Cardiac fibroblast (primary cell): ENCODE measurements around the gene TMEM238L.
A peak's percentile ranks its signal among the peaks of the same experiment; 100 is the strongest.

Source experiments
- DNase-seq, 2 donors: peaks; one replicate each; pipeline versions ENCODE4 v3.0.0 to v3.0.0-alpha.2; 2010; ENCODE audit warnings: low read depth in 2 of 2
- H3K4me3 ChIP-seq, 2 donors: replicated peaks in 1 of 2; 1 replicate in 1 of 2; 2 replicates in 1 of 2; pipeline ENCODE4 v1.5.1; 2011; ENCODE audit warnings: low read depth in 2 of 2, low read length in 2 of 2, mild to moderate bottlenecking in 2 of 2, moderate library complexity in 1 of 2
- TF ChIP-seq, protein P1 (sequence below): IDR thresholded peaks from one replicate; pipeline ENCODE4 v1.5.1; 2011; ENCODE audit warnings: low read depth, mild to moderate bottlenecking, low read length, inconsistent platforms

The TMEM238L gene

DNA sequence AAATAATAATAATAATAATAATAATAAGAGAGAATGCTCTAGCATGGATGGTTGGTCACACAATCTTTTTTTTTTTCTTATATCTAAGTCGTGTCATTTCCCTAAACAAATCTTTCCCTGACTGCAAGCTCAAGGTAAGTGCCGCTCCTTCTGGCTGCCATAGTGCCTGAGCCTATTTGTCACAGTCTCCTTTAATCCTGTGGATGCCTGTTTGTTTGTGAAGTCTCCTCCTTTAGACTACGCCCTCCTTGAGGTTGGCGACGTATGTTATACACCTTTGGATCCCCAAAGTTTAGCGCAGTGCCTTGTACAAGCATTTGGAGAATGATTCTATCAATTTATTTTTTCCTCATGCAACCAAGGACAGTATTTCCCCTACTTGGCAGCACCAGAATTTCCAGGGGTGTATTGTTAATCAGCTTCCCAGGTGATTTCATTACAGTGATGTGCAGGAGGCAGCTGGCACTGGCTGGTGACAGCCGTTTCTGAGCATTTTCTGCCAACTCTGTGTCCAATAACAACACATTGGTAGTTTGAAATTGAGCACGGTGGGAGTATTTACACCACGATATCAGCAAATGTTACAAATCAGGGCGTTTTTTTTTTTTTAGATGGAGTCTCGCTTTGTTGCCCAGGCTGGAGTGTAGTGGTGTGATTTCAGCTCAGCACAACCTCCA is 26.6 kb downstream of the TMEM238L start:
- no peak overlapping the region for H3K4me3 ChIP-seq
- TF ChIP-seq, protein P1, sequence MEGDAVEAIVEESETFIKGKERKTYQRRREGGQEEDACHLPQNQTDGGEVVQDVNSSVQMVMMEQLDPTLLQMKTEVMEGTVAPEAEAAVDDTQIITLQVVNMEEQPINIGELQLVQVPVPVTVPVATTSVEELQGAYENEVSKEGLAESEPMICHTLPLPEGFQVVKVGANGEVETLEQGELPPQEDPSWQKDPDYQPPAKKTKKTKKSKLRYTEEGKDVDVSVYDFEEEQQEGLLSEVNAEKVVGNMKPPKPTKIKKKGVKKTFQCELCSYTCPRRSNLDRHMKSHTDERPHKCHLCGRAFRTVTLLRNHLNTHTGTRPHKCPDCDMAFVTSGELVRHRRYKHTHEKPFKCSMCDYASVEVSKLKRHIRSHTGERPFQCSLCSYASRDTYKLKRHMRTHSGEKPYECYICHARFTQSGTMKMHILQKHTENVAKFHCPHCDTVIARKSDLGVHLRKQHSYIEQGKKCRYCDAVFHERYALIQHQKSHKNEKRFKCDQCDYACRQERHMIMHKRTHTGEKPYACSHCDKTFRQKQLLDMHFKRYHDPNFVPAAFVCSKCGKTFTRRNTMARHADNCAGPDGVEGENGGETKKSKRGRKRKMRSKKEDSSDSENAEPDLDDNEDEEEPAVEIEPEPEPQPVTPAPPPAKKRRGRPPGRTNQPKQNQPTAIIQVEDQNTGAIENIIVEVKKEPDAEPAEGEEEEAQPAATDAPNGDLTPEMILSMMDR = no peak
- DNase-seq = no peak

DNA sequence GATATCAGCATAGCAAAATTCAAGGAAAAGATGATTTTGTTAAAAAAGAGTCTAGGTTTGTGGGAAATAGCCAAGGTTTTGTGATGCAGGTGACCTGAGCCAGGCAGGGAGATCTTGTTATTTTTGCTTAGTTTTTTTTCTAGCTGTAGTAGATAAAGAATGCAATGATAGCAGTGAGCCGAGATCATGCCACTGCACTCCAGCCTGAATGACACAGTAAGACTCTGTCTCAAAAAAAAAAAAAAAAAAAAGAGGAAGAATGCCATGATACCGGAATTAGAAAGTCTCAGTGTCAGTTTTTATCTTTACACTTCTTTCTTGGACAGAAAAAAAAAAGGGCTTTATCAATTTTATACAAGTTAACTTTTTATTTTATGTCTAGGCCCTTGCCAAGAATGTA is 27.5 kb downstream of the TMEM238L start:
- DNase-seq = no peak
- TF ChIP-seq, protein P1 = no peak
- H3K4me3 ChIP-seq = no peak overlapping the region

DNA sequence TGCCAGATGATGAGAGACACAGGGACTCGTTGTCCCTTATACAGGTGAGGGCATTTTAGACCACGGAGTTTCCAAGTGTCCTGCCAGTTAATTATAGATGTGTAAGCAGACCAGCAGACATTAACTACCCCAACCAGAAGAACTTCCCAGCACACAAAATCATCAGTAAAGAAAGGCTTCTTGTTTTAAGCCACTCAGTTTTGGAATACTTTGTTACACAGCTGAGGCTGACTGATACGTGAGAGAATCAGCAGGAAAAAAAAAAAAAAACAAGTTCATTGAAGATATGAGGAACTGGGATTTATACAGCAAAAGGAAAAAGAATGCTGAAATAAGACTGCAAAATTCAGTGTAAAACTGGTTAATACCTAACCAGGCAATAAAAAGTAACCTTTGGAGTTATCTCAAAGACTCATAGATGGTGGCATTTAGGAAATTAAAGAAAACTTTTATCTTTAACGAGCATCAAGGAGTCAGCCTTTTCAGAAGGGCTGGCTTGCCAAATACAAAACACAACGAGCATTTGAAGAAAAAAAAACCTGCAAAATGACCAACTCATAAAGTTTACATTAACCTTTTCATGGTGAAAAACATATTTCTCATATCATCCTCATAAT is 28.1 kb downstream of the TMEM238L start:
- H3K4me3 ChIP-seq = no peak overlapping the region
- no peak for DNase-seq
- TF ChIP-seq, protein P1 = no peak

DNA sequence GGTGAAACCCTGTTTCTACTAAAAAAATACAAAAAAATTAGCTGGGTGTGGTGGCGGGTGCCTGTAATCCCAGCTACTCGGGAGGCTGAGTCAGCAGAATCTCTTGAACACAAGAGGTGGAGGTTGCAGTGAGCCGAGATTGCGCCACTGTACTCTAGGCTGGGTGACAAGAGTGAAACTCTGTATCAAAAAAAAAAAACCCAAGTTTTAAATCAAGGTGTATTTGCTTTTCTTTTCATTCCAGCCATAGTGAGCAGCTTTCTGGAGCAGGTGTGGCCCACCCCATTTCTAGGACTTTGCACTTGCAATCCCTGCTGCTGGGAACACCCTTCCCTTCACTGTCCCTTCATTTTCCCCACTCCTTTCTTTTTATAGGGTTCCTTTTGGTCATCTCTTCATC is 28.8 kb downstream of the TMEM238L start:
- DNase-seq = no peak
- no peak overlapping the region for H3K4me3 ChIP-seq
- TF ChIP-seq, protein P1 = no peak

DNA sequence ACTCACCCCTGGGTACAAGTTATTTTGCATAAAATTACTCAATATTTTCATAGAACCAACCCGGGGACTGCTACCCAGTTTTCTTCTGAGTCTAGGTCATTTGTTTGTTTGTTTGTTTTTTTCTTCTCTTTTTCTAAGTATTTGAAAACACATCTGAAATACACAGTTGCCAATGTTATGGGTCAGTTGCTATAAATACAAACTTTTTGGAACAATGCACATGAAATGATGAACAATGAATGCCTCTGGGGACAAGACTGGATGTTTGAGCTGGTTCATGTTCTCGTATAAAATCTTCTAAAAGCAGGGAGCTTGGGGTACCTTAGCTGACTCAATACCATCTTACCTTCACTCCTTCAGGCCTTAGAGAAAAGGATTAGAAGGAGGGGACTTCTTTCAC is 30.5 kb downstream of the TMEM238L start:
- no peak overlapping the region for H3K4me3 ChIP-seq
- TF ChIP-seq, protein P1 = no peak
- no peak for DNase-seq

DNA sequence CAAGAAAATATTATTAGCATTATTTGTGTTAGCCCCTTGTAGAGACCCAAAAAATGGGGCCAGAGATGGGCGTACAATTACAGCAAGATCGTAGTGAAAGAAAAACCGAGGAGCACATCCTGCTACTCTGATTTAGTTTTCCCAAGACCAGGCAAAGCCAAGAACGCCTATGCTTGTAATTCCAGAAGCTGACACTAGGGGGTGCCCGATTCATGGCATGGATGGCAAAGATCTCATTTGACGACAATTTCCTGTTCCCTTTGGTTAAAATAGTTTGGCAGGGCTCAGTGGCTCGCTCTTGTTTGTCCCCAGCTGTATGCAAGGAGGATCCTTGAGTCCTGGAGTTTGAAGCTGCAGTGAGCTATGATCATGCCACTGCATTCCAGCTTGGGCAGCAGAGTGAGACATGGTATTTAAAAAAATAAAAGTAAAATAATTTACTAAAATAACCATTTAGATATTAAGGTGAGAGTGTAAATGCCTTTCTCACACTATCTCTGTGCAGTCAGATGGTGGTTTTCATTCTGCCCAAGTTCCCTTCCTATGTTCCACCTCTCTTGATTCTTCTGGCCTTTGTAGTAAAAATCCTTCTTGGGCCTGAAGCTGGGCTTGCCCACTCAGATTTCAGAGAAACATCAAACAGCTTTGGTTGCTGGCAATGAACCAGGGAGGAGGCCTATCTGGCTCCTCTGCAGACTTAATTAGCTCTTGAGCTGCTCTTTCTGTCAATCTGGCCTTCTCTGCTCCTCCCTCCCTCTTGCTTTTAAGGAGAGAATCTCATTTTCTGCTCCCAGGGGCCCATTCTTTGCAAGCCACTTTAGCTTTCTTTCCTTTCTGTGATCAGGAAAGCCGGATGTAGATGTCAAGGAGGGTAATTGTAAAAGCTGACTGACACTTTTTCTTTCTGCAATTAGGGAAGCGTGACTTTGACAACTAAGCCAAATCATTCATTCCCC is 31.2 kb downstream of the TMEM238L start:
- H3K4me3 ChIP-seq = no peak overlapping the region
- peak in 1 of 2 donors; percentile 28 for DNase-seq
- TF ChIP-seq, protein P1 = peak; percentile 69
